ENCODE measurements around the gene RAPGEF3. TPM values are rescaled to one million over a fixed set of nuclear protein-coding genes. Genes with fewer than 3 reads are reported as not detected.

RAPGEF3 gene
- total and polyA plus RNA-seq, 2 of the 8 experiments (the other 6 are each of a cell fraction or from before 2014, with no cell fraction given), result 5.0 to 9.4 TPM

DNA sequence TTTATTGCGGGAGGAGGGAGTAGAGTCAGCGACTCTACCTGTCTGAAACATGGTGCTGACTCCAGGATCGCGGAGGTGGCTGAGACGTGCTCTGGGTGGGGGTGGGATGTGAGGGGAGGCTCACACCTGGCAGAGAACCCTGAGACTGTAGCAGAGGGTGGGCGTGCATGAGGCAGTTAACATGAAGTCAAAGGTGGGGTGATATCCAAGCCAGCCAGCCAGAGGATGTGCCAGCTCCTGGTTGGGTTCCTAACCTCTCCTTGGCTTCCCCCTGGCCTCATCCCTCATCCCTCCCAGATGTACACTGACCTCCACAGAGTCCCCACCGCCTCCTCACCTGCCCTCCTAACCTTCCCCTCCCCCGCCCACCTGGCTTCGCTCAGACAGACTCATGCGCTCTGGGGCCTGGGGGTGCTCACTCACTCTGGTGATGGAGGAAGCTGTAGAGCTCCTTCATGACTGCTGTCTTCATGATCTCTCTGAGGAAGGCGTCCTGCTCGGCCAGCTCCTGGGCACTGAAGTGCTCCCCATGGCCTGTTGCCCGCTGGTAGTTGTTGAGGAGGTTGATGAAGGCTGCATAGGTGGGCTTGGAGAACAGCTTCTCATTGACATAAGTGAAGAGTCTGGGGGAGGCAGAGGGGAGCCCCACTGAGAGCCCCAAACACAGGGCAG, 42.7 kb downstream of the RAPGEF3 start:
- H2BK15ac ChIP-seq (ENCODE audit: low read length), result no peak overlapping the region
- no peak overlapping the region for H2AFZ ChIP-seq (ENCODE audit: low read length)
- H2BK120ac ChIP-seq (replicated peaks; ENCODE audit: low read depth, low read length), result no peak overlapping the region
- no peak overlapping the region for H2BK12ac ChIP-seq (ENCODE audit: low read depth, low read length)
- TF ChIP-seq SRF (IDR thresholded peaks at IDR 0.05; ENCODE audit: low read depth, low read length), result no peak
- no peak for TF ChIP-seq CTBP2 (IDR thresholded peaks at IDR 0.05; ENCODE audit: borderline replicate concordance, insufficient read depth, insufficient read length, low read length)
- H3K79me1 ChIP-seq (ENCODE audit: low read depth, low read length), result no peaks in the 10 kb centered on the region
- H4K91ac ChIP-seq (replicated peaks; ENCODE audit: insufficient read length, low read length), result no peak overlapping the region
- no peak overlapping the region; the same call in 1 of the 2 replicates for H2BK20ac ChIP-seq (ENCODE audit: low read length)
- H3K18ac ChIP-seq (ENCODE audit: extremely low read depth, low read length), result no peak overlapping the region
- H3K9ac ChIP-seq (replicated peaks in 1 of 4; ENCODE audit: extremely low read depth in 1 of 4, low read depth in 3 of 4, low read length in 3 of 4), result no peak overlapping the region
- peaks cover 0 to 7% (median 3%) of the 10 kb centered on the region in 4 experiments; a peak in 3 of 7 replicates for H3K27me3 ChIP-seq (replicated peaks in 1 of 4; ENCODE audit: control insufficient read depth in 3 of 4, extremely low read depth in 1 of 4, insufficient read depth in 3 of 4, low read length in 3 of 4)
- H2BK5ac ChIP-seq (ENCODE audit: low read depth, low read length), result no peak overlapping the region
- no peak overlapping the region for H4K5ac ChIP-seq (ENCODE audit: insufficient read length, low read depth, low read length)
- FAIRE-seq (no peak), DNase-seq (ENCODE audit: low read depth in 1 of 2, low spot score in 2 of 2) (peak in 1 of 2 experiments; percentile 43)
- WGBS, 2 experiments (ENCODE audit: extremely low coverage in 1 of 2, insufficient coverage in 1 of 2, insufficient read length in 1 of 2, insufficient replicate concordance in 2 of 2, low coverage in 1 of 2, low lambda C conversion rate in 2 of 2, missing lambda C conversion rate in 1 of 2), result 80% methylated on average over 11 of the region's 13 CpGs; no CpG with 5 or more reads in 1 of the 2 experiments
- H3K4me1 ChIP-seq (replicated peaks in 1 of 4; ENCODE audit: control insufficient read depth in 3 of 4, insufficient read depth in 4 of 4, low read length in 3 of 4), result peaks cover 4 to 9% (median 8%) of the 10 kb centered on the region in 4 experiments; a peak in 5 of 7 replicates
- POLR2A ChIA-PET (ENCODE audit: partially characterized antibody), result interaction anchor here (1.1 to 1.9 kb wide), 3 partner anchors 25 to 91 kb away, joined by 3 to 6 read pairs (median 4); no protein-coding TSS in a partner anchor
- no peaks in the 10 kb centered on the region for H4K20me1 ChIP-seq (replicated peaks in 1 of 2; ENCODE audit: control insufficient read depth in 1 of 2, insufficient read depth in 2 of 2, low read length in 2 of 2)
- H3K27ac ChIP-seq (ENCODE audit: low read depth, low read length), result no peak overlapping the region
- no peaks in the 10 kb centered on the region for H3K9me3 ChIP-seq (ENCODE audit: insufficient read depth in 2 of 2, low read depth in 1 of 2, low read length in 1 of 2)
- CTCF ChIA-PET (ENCODE audit: partially characterized antibody), result interaction anchor here (0.7 to 64.6 kb wide), 31 partner anchors 10 to 238 kb away, joined by 3 to 2442 read pairs (median 5); partner anchors contain the start of genes ENDOU, RAPGEF3, RPAP3 and SLC48A1
- H3K14ac ChIP-seq (ENCODE audit: insufficient read length), result no peak overlapping the region
- H3K23me2 ChIP-seq (ENCODE audit: low read depth, low read length), result no peaks in the 10 kb centered on the region
- H3K36me3 ChIP-seq (ENCODE audit: control insufficient read depth in 2 of 4, insufficient read depth in 4 of 4, low read length in 3 of 4), result 0 out of 8 replicates have a peak, but pooled peaks cover 0 to 3% (median 0%) of the 10 kb centered on the region in 4 experiments
- no peak overlapping the region for H3K23ac ChIP-seq (ENCODE audit: insufficient read length)
- H3K4me3 ChIP-seq (ENCODE audit: extremely low read depth in 1 of 4, insufficient read depth in 2 of 4, low read depth in 3 of 4, low read length in 4 of 4), result no peak overlapping the region
- H3K56ac ChIP-seq (replicated peaks; ENCODE audit: insufficient read length, low read depth, low read length), result no peak overlapping the region
- no peaks in the 10 kb centered on the region for H3K79me2 ChIP-seq (ENCODE audit: control insufficient read depth in 1 of 2, insufficient read depth in 2 of 2, low read length in 2 of 2)
- H3K4me2 ChIP-seq (ENCODE audit: insufficient read depth in 1 of 2, low read depth in 2 of 2, low read length in 2 of 2), result no peak overlapping the region
- H2AK5ac ChIP-seq (ENCODE audit: low read depth, low read length), result no peak overlapping the region
- H3K4ac ChIP-seq (replicated peaks; ENCODE audit: insufficient read length, low read depth, low read length), result no peak overlapping the region
- no peak overlapping the region for H4K8ac ChIP-seq (ENCODE audit: extremely low read depth, insufficient read depth, low read length)

All from H1 (cell line).